T47D (cell line): Measurements from ENCODE around the gene MRPS30.
A peak's percentile ranks its signal among the peaks of the same experiment; 100 is the strongest.
"Not testable (repeated sequence)": the region's sequence is repeated elsewhere in the genome, so short reads cannot be mapped to it uniquely, and the experiment has no call there.

Experiments used
- DNase-seq, 2 experiments: peaks; one replicate each; pipeline versions ENCODE4 v3.0.0 to v3.0.0-alpha.2; 2011 to 2012; ENCODE audit warnings: low read depth in 1 of 2, low spot score in 1 of 2
- JUND ChIP-seq: IDR thresholded peaks from 2 replicates; pipeline ENCODE4 v1.6.1; 2012; ENCODE audit warnings: low read depth
- in situ Hi-C: cut with HindIII; loops from 2 replicates; pipeline ENCODE4 v1.10.0; 2016; ENCODE audit warnings: low sequenced_read_pairs, low pct_unique_long_range_greater_than_20kb

The MRPS30 gene

GRCh38 chr5:44795496-44795895, 13.3 kb upstream of the MRPS30 start:
- DNase-seq: peak in 1 of 2 experiments; percentile 12
- in situ Hi-C loops: no loop called here
- no peak for TF ChIP-seq JUND

GRCh38 chr5:44797841-44798240, 10.9 kb upstream of the MRPS30 start:
- in situ Hi-C loops: no loop called here
- no peak for TF ChIP-seq JUND
- no peak for DNase-seq

- in situ Hi-C loops: no loop called here
- no peak for TF ChIP-seq JUND
- DNase-seq: no peak
Measured at GRCh38 chr5:44801992-44802391, 6.8 kb upstream of the MRPS30 start.

GRCh38 chr5:44806608-44807007, 2.1 kb upstream of the MRPS30 start:
- DNase-seq: no peak
- in situ Hi-C loops: no loop called here
- TF ChIP-seq JUND: no peak

GRCh38 chr5:44807269-44807668, 1.5 kb upstream of the MRPS30 start:
- DNase-seq: no peak
- in situ Hi-C loops: no loop called here
- no peak for TF ChIP-seq JUND

- peak; percentile 29 to 79 for DNase-seq
- in situ Hi-C loops: no loop called here
- TF ChIP-seq JUND: no peak
Measured at GRCh38 chr5:44809215-44809955, 638 bp downstream of the MRPS30 start.

GRCh38 chr5:44809956-44810420, 1.2 kb downstream of the MRPS30 start:
- TF ChIP-seq JUND: no peak
- no peak for DNase-seq
- in situ Hi-C loops: no loop called here

GRCh38 chr5:44814761-44815160, 6.0 kb downstream of the MRPS30 start:
- no peak for DNase-seq
- in situ Hi-C loops: no loop called here
- no peak for TF ChIP-seq JUND

GRCh38 chr5:44821164-44821563, 12.4 kb downstream of the MRPS30 start:
- TF ChIP-seq JUND: no peak
- peak in 1 of 2 experiments; percentile 11 for DNase-seq
- in situ Hi-C loops: no loop called here

- DNase-seq, in situ Hi-C loops: not testable (repeated sequence)
Measured at GRCh38 chr5:44824662-44825061, 15.9 kb downstream of the MRPS30 start.

GRCh38 chr5:44827681-44828080, 18.9 kb downstream of the MRPS30 start:
- in situ Hi-C loops: no loop called here
- no peak for TF ChIP-seq JUND
- DNase-seq: no peak

GRCh38 chr5:44828719-44829118, 20.0 kb downstream of the MRPS30 start:
- no peak for TF ChIP-seq JUND
- in situ Hi-C loops: no loop called here
- DNase-seq: no peak

- no peak for DNase-seq
- in situ Hi-C loops: no loop called here
- TF ChIP-seq JUND: no peak
Measured at GRCh38 chr5:44830951-44831350, 22.2 kb downstream of the MRPS30 start.

- TF ChIP-seq JUND: no peak
- in situ Hi-C loops: no loop called here
- no peak for DNase-seq
Measured at GRCh38 chr5:44833249-44833648, 24.5 kb downstream of the MRPS30 start.
